ENCODE data around the gene ABI3BP. TPM values are rescaled to one million over a fixed set of nuclear protein-coding genes. Genes with fewer than 3 reads are reported as not detected.

ABI3BP gene
- total and polyA plus RNA-seq, 2 experiments from 2014 or later, result 0.42 to 0.57 TPM

DNA sequence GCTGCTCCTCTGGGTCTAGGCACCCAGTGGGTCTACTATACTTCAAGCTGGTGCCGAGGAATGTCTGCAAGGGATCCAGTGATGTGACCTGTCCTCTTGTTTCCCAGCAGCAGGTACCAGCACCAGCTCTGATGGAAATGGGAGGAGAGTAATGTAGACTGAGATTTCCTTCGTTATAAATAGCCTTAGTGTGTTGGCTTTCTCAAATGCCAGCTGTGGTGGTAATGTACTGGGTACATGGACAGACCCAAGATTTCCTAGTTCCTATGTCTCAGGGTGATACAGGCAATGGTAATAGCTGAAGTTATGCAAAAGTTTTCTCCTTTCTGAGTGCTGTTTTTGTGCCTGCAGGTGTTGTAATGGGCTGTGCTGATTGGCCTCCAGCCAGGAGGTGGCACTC lies 33.0 kb upstream of the ABI3BP start:
- no peak overlapping the region for H3K27ac ChIP-seq (ENCODE audit: low read depth)
- Mint-ChIP-seq H3K27me3 (ENCODE audit: insufficient read depth, low read depth, poor library complexity) (no peaks in the 10 kb centered on the region), H3K27ac (no peak overlapping the region)

More for the DNA sequence above, 33.0 kb upstream of the ABI3BP start:
- no peaks in the 10 kb centered on the region; the same call in 2 of the 3 replicates for H3K4me1 Mint-ChIP-seq
- peaks cover 3% of the 10 kb centered on the region; the same call in 1 of the 3 replicates for H3K36me3 Mint-ChIP-seq (ENCODE audit: low read depth)
- Histone ChIP-seq H3K36me3 (ENCODE audit: insufficient read depth) (no peaks in the 10 kb centered on the region), H3F3A (replicated peaks; ENCODE audit: low read depth) (no peaks in the 10 kb centered on the region), H3K27me3 (ENCODE audit: insufficient read depth) (no peaks in the 10 kb centered on the region), H3K4me3 (no peak overlapping the region), H2AFZ (no peak overlapping the region), H3K4me1 (ENCODE audit: insufficient read depth) (no peaks in the 10 kb centered on the region), H3K4me2 (no peak overlapping the region), H4K20me1 (replicated peaks; ENCODE audit: insufficient read depth) (no peaks in the 10 kb centered on the region), H3K79me2 (replicated peaks; ENCODE audit: insufficient read depth) (no peaks in the 10 kb centered on the region), H3K9me2 (ENCODE audit: insufficient read depth) (no peaks in the 10 kb centered on the region)
- ATAC-seq (no peak), DNase-seq (ENCODE audit: low spot score) (no peak)
- H3K4me3 Mint-ChIP-seq, result no peak overlapping the region
- TF ChIP-seq JUNB (IDR thresholded peaks at IDR 0.05; ENCODE audit: unreplicated experiment) (no peak), ZNF462 (CRISPR knock-in tag; IDR thresholded peaks at IDR 0.05) (no peak), CREB1 (CRISPR knock-in tag; IDR thresholded peaks at IDR 0.05; ENCODE audit: low read depth) (no peak), EZH2phosphoT487 (IDR thresholded peaks at IDR 0.05; ENCODE audit: unreplicated experiment) (no peak), REST (IDR thresholded peaks at IDR 0.05; ENCODE audit: unreplicated experiment) (no peak), STAT1 (IDR thresholded peaks at IDR 0.05; ENCODE audit: unreplicated experiment) (no peak), ZNF114 (CRISPR knock-in tag; IDR thresholded peaks at IDR 0.05) (no peak), EZH2 (IDR thresholded peaks at IDR 0.05; ENCODE audit: low read depth, unreplicated experiment) (no peak), POLR2AphosphoS5 (IDR thresholded peaks at IDR 0.05; ENCODE audit: low read depth) (no peak), ZNF331 (CRISPR knock-in tag; IDR thresholded peaks at IDR 0.05; ENCODE audit: low read depth) (no peak), NANOG (IDR thresholded peaks at IDR 0.05; ENCODE audit: borderline replicate concordance) (no peak), ETS1 (IDR thresholded peaks at IDR 0.05) (no peak)
- TF ChIP-seq, protein P1, sequence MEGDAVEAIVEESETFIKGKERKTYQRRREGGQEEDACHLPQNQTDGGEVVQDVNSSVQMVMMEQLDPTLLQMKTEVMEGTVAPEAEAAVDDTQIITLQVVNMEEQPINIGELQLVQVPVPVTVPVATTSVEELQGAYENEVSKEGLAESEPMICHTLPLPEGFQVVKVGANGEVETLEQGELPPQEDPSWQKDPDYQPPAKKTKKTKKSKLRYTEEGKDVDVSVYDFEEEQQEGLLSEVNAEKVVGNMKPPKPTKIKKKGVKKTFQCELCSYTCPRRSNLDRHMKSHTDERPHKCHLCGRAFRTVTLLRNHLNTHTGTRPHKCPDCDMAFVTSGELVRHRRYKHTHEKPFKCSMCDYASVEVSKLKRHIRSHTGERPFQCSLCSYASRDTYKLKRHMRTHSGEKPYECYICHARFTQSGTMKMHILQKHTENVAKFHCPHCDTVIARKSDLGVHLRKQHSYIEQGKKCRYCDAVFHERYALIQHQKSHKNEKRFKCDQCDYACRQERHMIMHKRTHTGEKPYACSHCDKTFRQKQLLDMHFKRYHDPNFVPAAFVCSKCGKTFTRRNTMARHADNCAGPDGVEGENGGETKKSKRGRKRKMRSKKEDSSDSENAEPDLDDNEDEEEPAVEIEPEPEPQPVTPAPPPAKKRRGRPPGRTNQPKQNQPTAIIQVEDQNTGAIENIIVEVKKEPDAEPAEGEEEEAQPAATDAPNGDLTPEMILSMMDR (conservative IDR thresholded peaks at IDR 0.05; ENCODE audit: low read depth in 2 of 2), result no peak
- H3K9me3 Mint-ChIP-seq, result peaks cover 15% of the 10 kb centered on the region; the same call in 2 of the 3 replicates

Measured in GM23338 (cell line).